A673 (cell line): Measurements from ENCODE around the gene SRGAP2.
"Not testable (repeated sequence)": the region's sequence is repeated elsewhere in the genome, so short reads cannot be mapped to it uniquely, and the experiment has no call there.

Experiments
- CTCF ChIP-seq: fragments of 300-800, 200-600 bp; sonication (generic); conservative IDR thresholded peaks from 2 replicates; pipeline ENCODE4 v1.5.1; 2017; ENCODE audit warnings: low read depth, mild to moderate bottlenecking, antibody characterized with exemption, low read length, moderate library complexity, mixed read lengths
- EZH2 ChIP-seq: fragments of 200-600 bp; sonication (generic); IDR thresholded peaks from 2 replicates; pipeline ENCODE4 v1.6.1; 2017; ENCODE audit warnings: borderline replicate concordance, low read depth, mild to moderate bottlenecking, mixed read lengths, antibody characterized with exemption, low read length; ENCODE audit not compliant: poor library complexity, severe bottlenecking

- not testable (repeated sequence) for TF ChIP-seq CTCF, EZH2
Observed at GRCh38 chr1:206178061-206178989, 25.0 kb upstream of the SRGAP2 start.
